Vagina (tissue), 2 donors: Measurements from ENCODE around the gene LCMT1. TPM values are rescaled to one million over a fixed set of nuclear protein-coding genes. Genes with fewer than 3 reads are reported as not detected.
"Not testable (repeated sequence)": the region's sequence is repeated elsewhere in the genome, so short reads cannot be mapped to it uniquely, and the experiment has no call there.

Experiments
- DNase-seq, 2 donors: peaks; one replicate each; pipeline ENCODE4 v3.0.0-alpha.2; 2017; ENCODE audit errors: extremely low spot score in 2 of 2
- H3K27ac ChIP-seq: fragments of 200-600 bp; sonication (generic); one replicate; pipeline ENCODE4 v1.5.1; 2019
- H3K27me3 ChIP-seq: fragments of 200-600 bp; sonication (generic); one replicate; pipeline ENCODE4 v1.5.1; 2019
- H3K36me3 ChIP-seq, 2 donors: fragments of 200-600 bp; sonication (generic); one replicate each; pipeline ENCODE4 v1.5.1; 2017 to 2019
- H3K4me1 ChIP-seq: fragments of 200-600 bp; sonication (generic); one replicate; pipeline ENCODE4 v1.5.1; 2019
- H3K4me3 ChIP-seq, 2 donors: fragments of 200-600 bp; sonication (generic); 1 replicate in 1 of 2; 2 replicates in 1 of 2; pipeline ENCODE4 v1.5.1; 2016 to 2019
- H3K9me3 ChIP-seq: fragments of 200-600 bp; sonication (generic); one replicate; pipeline ENCODE4 v1.5.1; 2019
- CTCF ChIP-seq, 3 experiments: fragments of 450-650 bp in 2 of 3; fragments of 200-600 bp in 1 of 3; sonication (generic) in 1 of 3; IDR thresholded peaks; one replicate each; pipeline ENCODE4 v1.5.1; 2017 to 2019; ENCODE audit warnings: antibody characterized with exemption in 3 of 3, mild to moderate bottlenecking in 2 of 3, moderate library complexity in 2 of 3
- POLR2A ChIP-seq, 2 donors: fragments of 450-650 bp; IDR thresholded peaks; one replicate each; pipeline ENCODE4 v1.6.1; 2017; ENCODE audit warnings: antibody characterized with exemption in 2 of 2, mild to moderate bottlenecking in 2 of 2, moderate library complexity in 2 of 2
- POLR2AphosphoS5 ChIP-seq, 2 donors: sonication (generic); formaldehyde crosslinking; IDR thresholded peaks; one replicate each; pipeline ENCODE4 v1.9.0; 2017; ENCODE audit warnings: antibody characterized with exemption in 2 of 2, mild to moderate bottlenecking in 2 of 2, low read depth in 1 of 2; ENCODE audit not compliant: insufficient read depth in 1 of 2
- intact Hi-C: fragments of 100-400 bp; cut with DNase I; formaldehyde crosslinking; loops from one replicate; pipeline ENCODE4 v1.15.1; 2023
- total RNA-seq: library from RNA; depleted of rRNA; stranded (reverse); fragments of >200 nt; gene quantifications from one replicate; pipeline ENCODE4 v1.2.3, GENCODE V29; 2016

LCMT1 gene
- total RNA-seq, 1 donor from 2014 or later = 29.2 TPM

DNA sequence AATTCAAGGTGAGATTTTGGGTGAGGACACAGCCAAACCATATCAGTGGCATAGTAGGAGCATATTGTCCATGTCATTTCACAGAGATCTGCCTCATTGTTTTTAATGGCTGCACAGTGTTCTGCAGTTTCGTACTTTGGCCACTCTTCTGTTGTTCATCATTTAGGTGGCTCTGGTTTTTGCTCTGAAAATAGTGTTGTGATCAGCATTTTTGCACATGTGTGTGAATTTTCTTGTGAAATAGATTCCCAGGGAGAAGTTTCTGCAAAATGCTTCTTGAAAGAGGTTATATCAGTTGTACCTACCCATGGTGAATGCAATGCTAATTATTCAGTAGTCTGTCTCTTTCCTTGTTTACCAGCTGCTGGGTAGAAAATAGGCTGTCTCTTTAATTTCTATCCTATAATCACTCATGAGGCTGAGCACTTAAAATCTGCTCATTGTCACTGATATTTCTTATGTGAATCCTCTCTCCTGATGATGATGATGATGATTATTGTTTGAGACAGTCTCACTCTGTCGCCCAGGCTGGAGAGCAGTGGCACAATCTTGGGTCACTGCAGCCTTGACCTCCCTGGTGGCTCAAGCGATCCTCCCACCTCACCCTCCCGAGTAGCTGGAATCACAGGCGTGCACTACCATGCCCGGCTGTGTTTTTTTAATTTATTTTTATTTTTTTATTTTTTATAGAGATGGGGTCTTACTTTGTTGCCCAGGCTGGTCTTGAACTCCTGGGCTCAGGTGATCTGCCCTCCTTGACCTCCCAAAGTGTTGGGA, 10.5 kb downstream of the LCMT1 start:
- Histone ChIP-seq H3K4me1 (peaks cover 24% of the 10 kb centered on the region), H3K36me3 (no peaks in the 10 kb centered on the region)
- intact Hi-C loops = no loop called here

DNA sequence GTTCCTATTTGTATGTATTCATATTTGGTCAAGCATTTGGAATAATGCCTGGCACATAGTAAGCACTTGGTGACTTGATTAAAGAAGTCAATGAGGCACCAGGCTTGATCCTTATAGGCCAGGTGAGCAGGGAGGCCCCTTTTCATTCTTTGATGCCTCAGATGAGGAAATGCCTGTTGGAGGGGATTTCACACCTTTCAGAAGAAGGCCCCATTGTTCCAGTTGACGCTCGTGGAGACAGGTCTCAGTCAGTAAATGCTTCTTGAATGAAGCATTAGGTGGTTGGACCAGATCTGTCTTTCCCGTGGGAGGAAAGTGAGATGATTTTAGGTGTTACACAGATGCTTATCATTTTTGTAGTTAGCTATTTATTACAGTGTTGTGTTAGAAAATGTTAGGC, 13.0 kb downstream of the LCMT1 start:
- intact Hi-C loops = no loop called here
- H3K36me3 ChIP-seq = no peaks in the 10 kb centered on the region
- no peaks in the 10 kb centered on the region for H3K27me3 ChIP-seq
- H3K4me3 ChIP-seq = no peak overlapping the region
- no peak for TF ChIP-seq CTCF (IDR thresholded peaks at IDR 0.05)
- no peaks in the 10 kb centered on the region for H3K9me3 ChIP-seq
- no peak for DNase-seq
- peaks cover 24% of the 10 kb centered on the region for H3K4me1 ChIP-seq
- no peak overlapping the region for H3K27ac ChIP-seq

More for the DNA sequence above, 10.5 kb downstream of the LCMT1 start:
- Histone ChIP-seq H3K27me3 (no peaks in the 10 kb centered on the region), H3K9me3 (no peaks in the 10 kb centered on the region), H3K27ac (no peak overlapping the region), H3K4me3 (no peak overlapping the region)
- TF ChIP-seq POLR2A (IDR thresholded peaks at IDR 0.05) (no peak), CTCF (IDR thresholded peaks at IDR 0.05) (no peak), POLR2AphosphoS5 (IDR thresholded peaks at IDR 0.05; ENCODE audit: insufficient read depth in 1 of 2, low read depth in 1 of 2) (no peak)
- DNase-seq = no peak

DNA sequence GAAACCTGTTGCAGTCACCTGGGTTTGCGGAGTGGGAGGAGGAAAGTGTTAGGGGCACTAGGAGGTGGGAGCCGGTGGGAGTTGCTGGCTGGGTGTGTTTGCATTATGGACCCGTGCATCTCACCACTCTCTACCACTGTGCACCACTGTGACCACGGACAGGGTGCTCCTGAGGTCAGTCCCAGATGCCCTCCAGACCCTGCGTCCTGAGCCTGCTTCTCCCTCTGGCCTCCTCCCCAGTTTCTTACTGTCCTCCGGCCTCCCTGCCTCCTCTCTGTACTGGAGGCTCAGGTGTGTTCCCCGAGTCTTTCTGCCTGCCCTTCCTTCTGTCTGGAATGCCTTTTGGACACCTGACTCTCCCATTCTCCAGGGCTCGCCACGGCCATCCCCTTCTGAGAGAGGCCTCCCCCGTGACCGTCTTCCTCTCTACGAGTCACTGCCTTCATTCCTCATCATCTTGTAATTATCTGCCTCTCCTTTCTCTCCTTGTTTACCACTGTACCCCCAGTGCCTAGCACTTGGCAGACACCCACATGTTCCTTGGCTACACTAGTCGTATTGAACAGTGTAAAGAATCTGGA, 14.6 kb downstream of the LCMT1 start:
- peaks cover 24% of the 10 kb centered on the region for H3K4me1 ChIP-seq
- not testable (repeated sequence) for H3K4me3 ChIP-seq, DNase-seq, H3K9me3 ChIP-seq, H3K36me3 ChIP-seq, H3K27me3 ChIP-seq, H3K27ac ChIP-seq
- intact Hi-C loops = loop anchor here (1.0 kb wide), 1 partner anchor 71 kb away; no protein-coding TSS in a partner anchor

DNA sequence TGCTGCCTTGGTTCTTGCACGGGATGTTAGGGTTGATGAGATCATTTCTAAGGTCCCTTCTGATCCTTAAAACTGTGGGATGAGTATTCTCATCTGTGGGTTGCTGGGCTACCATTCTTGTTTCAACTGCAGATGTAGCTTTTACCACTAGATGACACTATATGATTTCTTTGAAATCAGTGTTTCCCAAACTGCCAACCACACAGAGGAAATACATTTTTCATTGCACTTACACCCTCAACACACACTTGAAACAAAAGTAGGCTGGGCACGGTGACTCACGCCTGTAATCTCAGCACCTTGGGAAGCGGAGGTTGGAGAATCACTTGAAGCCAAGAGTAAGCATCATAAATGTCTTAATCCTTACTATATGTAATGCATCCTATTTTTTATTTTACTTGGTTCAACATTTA, 15.3 kb downstream of the LCMT1 start:
- no peak overlapping the region for H3K27ac ChIP-seq
- intact Hi-C loops = loop anchor here (1.0 kb wide), 1 partner anchor 72 kb away; no protein-coding TSS in a partner anchor

DNA sequence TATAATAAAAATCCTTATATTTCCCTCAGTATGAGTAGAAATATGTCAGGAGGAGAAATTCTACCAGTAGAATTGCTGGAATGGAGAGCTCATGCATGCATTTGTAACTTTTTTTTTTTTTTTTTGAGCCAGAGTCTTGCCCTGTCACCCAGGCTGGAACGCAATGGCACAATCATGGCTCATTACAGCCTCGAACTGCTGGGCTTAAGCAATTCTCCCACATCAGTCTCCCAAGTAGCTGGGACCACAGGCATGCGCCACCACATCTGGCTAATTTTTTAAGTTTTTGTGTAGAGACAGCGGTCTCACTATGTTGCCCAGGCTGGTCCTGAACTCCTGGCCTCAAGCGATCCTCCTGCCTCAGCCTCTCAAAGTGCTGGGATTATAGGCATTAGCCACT, 21.2 kb downstream of the LCMT1 start:
- H3K9me3 ChIP-seq, H3K27ac ChIP-seq, H3K4me3 ChIP-seq, intact Hi-C loops, H3K27me3 ChIP-seq, H3K4me1 ChIP-seq, DNase-seq: not testable (repeated sequence)
- peaks cover 0 to 34% of the 10 kb centered on the region in 2 donors for H3K36me3 ChIP-seq

More for the DNA sequence above, 15.3 kb downstream of the LCMT1 start:
- peak in 1 of 2 donors; percentile 33 for TF ChIP-seq POLR2AphosphoS5 (IDR thresholded peaks at IDR 0.05; ENCODE audit: insufficient read depth in 1 of 2, low read depth in 1 of 2)
- TF ChIP-seq CTCF (IDR thresholded peaks at IDR 0.05) = no peak
- no peak for DNase-seq
- no peaks in the 10 kb centered on the region for H3K27me3 ChIP-seq
- H3K36me3 ChIP-seq = no peaks in the 10 kb centered on the region
- H3K4me1 ChIP-seq = peaks cover 18% of the 10 kb centered on the region
- no peak overlapping the region for H3K4me3 ChIP-seq
- no peaks in the 10 kb centered on the region for H3K9me3 ChIP-seq

DNA sequence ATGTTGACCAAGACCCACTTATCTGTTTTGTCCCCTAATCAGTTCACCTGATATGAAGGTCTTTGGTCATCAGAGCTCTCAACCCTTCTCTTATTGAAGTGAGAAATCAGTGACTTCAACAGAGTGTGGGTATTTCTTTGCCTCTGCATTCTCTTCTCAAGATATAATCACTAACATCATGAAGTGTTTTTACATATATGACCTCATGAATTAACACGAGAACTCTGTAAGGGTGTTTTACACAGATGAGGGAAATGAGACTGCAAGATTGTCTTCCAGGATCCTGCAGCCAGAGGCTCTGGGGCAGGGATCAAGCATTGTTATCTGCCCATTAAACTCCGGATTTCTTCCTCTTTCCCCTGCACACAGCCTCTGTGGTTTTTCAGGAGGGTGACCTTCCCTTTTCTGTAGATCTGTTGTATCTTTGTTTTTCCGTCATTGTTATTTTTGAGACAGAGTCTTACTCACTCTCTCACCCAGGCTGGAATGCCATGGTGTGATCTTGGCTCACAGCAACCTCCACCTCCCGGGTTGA, 22.7 kb downstream of the LCMT1 start:
- Histone ChIP-seq H3K9me3 (no peaks in the 10 kb centered on the region), H3K36me3 (peaks cover 0 to 39% of the 10 kb centered on the region in 2 donors), H3K27me3 (no peaks in the 10 kb centered on the region), H3K4me1 (no peaks in the 10 kb centered on the region), H3K4me3 (no peak overlapping the region), H3K27ac (no peak overlapping the region)
- no peak for DNase-seq
- intact Hi-C loops = no loop called here
- no peak for TF ChIP-seq POLR2AphosphoS5 (IDR thresholded peaks at IDR 0.05; ENCODE audit: insufficient read depth in 1 of 2, low read depth in 1 of 2)
- no peak for TF ChIP-seq POLR2A (IDR thresholded peaks at IDR 0.05)
- no peak for TF ChIP-seq CTCF (IDR thresholded peaks at IDR 0.05)
